Fibroblast of skin of back (primary cell): ENCODE measurements around the gene MYLK2.
A peak's percentile ranks its signal among the peaks of the same experiment; 100 is the strongest.

Source experiments
- DNase-seq: peaks from one replicate; pipeline ENCODE4 v3.0.0-alpha.2; 2013

MYLK2 gene

GRCh38 chr20:31877684-31878083 lies 58.5 kb downstream of the MYLK2 start:
- DNase-seq: no peak

GRCh38 chr20:31879143-31879987 lies 60.2 kb downstream of the MYLK2 start:
- peak; percentile 93 for DNase-seq

GRCh38 chr20:31881945-31882344 lies 62.8 kb downstream of the MYLK2 start:
- no peak for DNase-seq

GRCh38 chr20:31883829-31884228 lies 64.7 kb downstream of the MYLK2 start:
- no peak for DNase-seq
